A549 (cell line): ENCODE data around the gene PCED1B. TPM values are rescaled to one million over a fixed set of nuclear protein-coding genes. Genes with fewer than 3 reads are reported as not detected.

Experiments
- ATAC-seq, 2 experiments: fragments of 200-7000 bp in 1 of 2; fragments of >200 bp in 1 of 2; cut with Nextera tagmentation in 1 of 2; cut with Tn5 transposase in 1 of 2; 3 replicates each; pipeline versions ENCODE4 v1.8.0 to v1.9.1; 2018 to 2020; ENCODE audit warnings: mild to moderate bottlenecking in 1 of 2, moderate library complexity in 1 of 2
- CTCF ChIA-PET: fragments of 300-600 bp; sonication (Branson Sonifier 250); formaldehyde crosslinking; extraction: SDS; loops from one replicate; lab custom pipeline; 2021; ENCODE audit warnings: antibody characterized with exemption, inconsistent platforms; lab: Yijun Ruan, JAX
- POLR2A ChIA-PET: fragments of 350-600 bp; formaldehyde crosslinking; extraction: SDS; loops from one replicate; lab custom pipeline; 2021; ENCODE audit warnings: antibody characterized with exemption, inconsistent platforms; lab: Yijun Ruan, JAX
- DNase-seq, 2 experiments: peaks; one replicate each; pipeline versions ENCODE4 v3.0.0 to v3.0.0-alpha.2; 2011 to 2016; ENCODE audit warnings: low read depth in 1 of 2, low spot score in 1 of 2
- FAIRE-seq: peaks from 2 replicates; lab custom pipeline; 2011; peaks lifted over from hg19 to GRCh38; lab: Jason Lieb, UNC
- H3K27ac ChIP-seq, 2 experiments: fragments of >200 bp; sonication (Bioruptor Twin); formaldehyde crosslinking; 3 replicates each; pipeline ENCODE4 v1.5.1; 2016 to 2017
- H3K4me1 ChIP-seq: fragments of >200 bp; sonication (Bioruptor Twin); formaldehyde crosslinking; 3 replicates; pipeline ENCODE4 v1.6.1; 2016
- H3K4me2 ChIP-seq: fragments of >200 bp; sonication (Bioruptor Twin); formaldehyde crosslinking; 3 replicates; pipeline ENCODE4 v1.6.1; 2016
- H3K4me3 ChIP-seq: fragments of >200 bp; sonication (Bioruptor Twin); formaldehyde crosslinking; 3 replicates; pipeline ENCODE4 v1.5.1; 2016
- H3K9me3 ChIP-seq: fragments of >200 bp; sonication (Bioruptor Twin); formaldehyde crosslinking; 3 replicates; pipeline ENCODE4 v1.6.1; 2016
- ATOH8 ChIP-seq: fragments of 250-450 bp; sonication (Bioruptor Pico); IDR thresholded peaks from 2 replicates; pipeline ENCODE4 v1.5.0; 2020; ENCODE audit warnings: low read depth, mild to moderate bottlenecking, moderate library complexity
- BCL3 ChIP-seq: fragments of >200 bp; sonication (Bioruptor Twin); formaldehyde crosslinking; IDR thresholded peaks from 3 replicates; pipeline ENCODE4 v1.6.1; 2016
- BHLHE40 ChIP-seq: IDR thresholded peaks from 2 replicates; pipeline ENCODE4 v1.6.1; 2012; ENCODE audit warnings: low read depth, low read length, inconsistent platforms
- CEBPB ChIP-seq, 2 experiments: fragments of >200 bp in 1 of 2; sonication (Bioruptor Twin) in 1 of 2; formaldehyde crosslinking in 1 of 2; IDR thresholded peaks; 2 replicates each; pipeline ENCODE4 v1.6.1; 2012 to 2016
- CHD2 ChIP-seq: fragments of 150-350 bp; IDR thresholded peaks from 2 replicates; pipeline ENCODE4 v1.6.1; 2014; ENCODE audit warnings: low read length; ENCODE audit not compliant: partially characterized antibody
- CHD4 ChIP-seq: fragments of 200-600 bp; sonication (generic); IDR thresholded peaks from 2 replicates; pipeline ENCODE4 v1.6.1; 2016; ENCODE audit warnings: antibody characterized with exemption, mild to moderate bottlenecking, borderline replicate concordance
- CTCF ChIP-seq: fragments of >200 bp; sonication (Bioruptor Twin); formaldehyde crosslinking; IDR thresholded peaks from 3 replicates; pipeline ENCODE4 v1.5.1; 2016
- E2F6 ChIP-seq: IDR thresholded peaks from 2 replicates; pipeline ENCODE4 v1.6.1; 2012; ENCODE audit warnings: low read depth, borderline replicate concordance
- EHF ChIP-seq: fragments of 250-450 bp; sonication (Bioruptor Pico); IDR thresholded peaks from 2 replicates; pipeline ENCODE4 v1.5.0; 2020; ENCODE audit warnings: mild to moderate bottlenecking
- ELK1 ChIP-seq: fragments of 150-350 bp; IDR thresholded peaks from 2 replicates; pipeline ENCODE4 v1.6.1; 2014; ENCODE audit warnings: low read depth, mild to moderate bottlenecking, low read length
- EP300 ChIP-seq, 2 experiments: fragments of >200 bp; sonication (Bioruptor Twin); formaldehyde crosslinking; IDR thresholded peaks; 2 replicates in 1 of 2; 3 replicates in 1 of 2; pipeline ENCODE4 v1.6.1; 2016 to 2017
- FOSB ChIP-seq: fragments of 250-450 bp; sonication (Bioruptor Pico); IDR thresholded peaks from 2 replicates; pipeline ENCODE4 v1.5.0; 2020; ENCODE audit warnings: mild to moderate bottlenecking, moderate library complexity
- FOSL2 ChIP-seq, 2 experiments: fragments of 450-650 bp in 1 of 2; fragments of >200 bp in 1 of 2; sonication (Bioruptor Twin) in 1 of 2; formaldehyde crosslinking; IDR thresholded peaks; 2 replicates each; pipeline versions ENCODE4 v1.5.0 to v1.6.1; 2016 to 2020; ENCODE audit warnings: mild to moderate bottlenecking in 1 of 2, moderate library complexity in 1 of 2
- HES2 ChIP-seq: fragments of >200 bp; sonication (Bioruptor Twin); formaldehyde crosslinking; IDR thresholded peaks from 2 replicates; pipeline ENCODE4 v1.6.1; 2016
- HEYL ChIP-seq: fragments of 250-450 bp; sonication (Bioruptor Pico); IDR thresholded peaks from 2 replicates; pipeline ENCODE4 v1.8.0; 2021; ENCODE audit warnings: mild to moderate bottlenecking, moderate library complexity
- HMGXB4 ChIP-seq: fragments of 250-450 bp; sonication (Bioruptor Pico); IDR thresholded peaks from 2 replicates; pipeline ENCODE4 v1.5.0; 2021; ENCODE audit warnings: mild to moderate bottlenecking, moderate library complexity, borderline replicate concordance
- JUN ChIP-seq, 2 experiments: fragments of >200 bp; sonication (Bioruptor Twin); formaldehyde crosslinking; IDR thresholded peaks; 2 replicates in 1 of 2; 3 replicates in 1 of 2; pipeline ENCODE4 v1.6.1; 2016 to 2017
- JUNB ChIP-seq: fragments of >200 bp; sonication (Bioruptor Twin); formaldehyde crosslinking; IDR thresholded peaks from 2 replicates; pipeline ENCODE4 v1.6.1; 2016
- KDM1A ChIP-seq: fragments of 200-600 bp; sonication (generic); IDR thresholded peaks from 2 replicates; pipeline ENCODE4 v1.6.1; 2016; ENCODE audit warnings: low read depth, mild to moderate bottlenecking
- MYC ChIP-seq: IDR thresholded peaks from 2 replicates; pipeline ENCODE4 v1.6.1; 2012; ENCODE audit warnings: mild to moderate bottlenecking, inconsistent platforms, low read length, improper control_type of control experiment, borderline replicate concordance
- POLR2A ChIP-seq: IDR thresholded peaks from 2 replicates; pipeline ENCODE4 v1.6.1; 2012; ENCODE audit warnings: mild to moderate bottlenecking, low read length
- RARB ChIP-seq: fragments of 250-450 bp; sonication (Bioruptor Pico); IDR thresholded peaks from 2 replicates; pipeline ENCODE4 v1.8.0; 2021; ENCODE audit warnings: mild to moderate bottlenecking, moderate library complexity
- RCOR1 ChIP-seq: fragments of 150-350 bp; IDR thresholded peaks from 2 replicates; pipeline ENCODE4 v1.6.1; 2014; ENCODE audit warnings: antibody characterized with exemption, low read length, low read depth
- TP53 ChIP-seq: fragments of 250-450 bp; sonication (Bioruptor Pico); IDR thresholded peaks from 2 replicates; pipeline ENCODE4 v1.5.0; 2021; ENCODE audit warnings: mild to moderate bottlenecking, moderate library complexity
- USF2 ChIP-seq: fragments of 450-650 bp; IDR thresholded peaks from 2 replicates; pipeline ENCODE4 v1.6.1; 2014; ENCODE audit warnings: antibody characterized with exemption
- ZNF302 ChIP-seq: fragments of 250-450 bp; sonication (Bioruptor Pico); IDR thresholded peaks from 2 replicates; pipeline ENCODE4 v1.9.0; 2021; ENCODE audit warnings: inconsistent platforms, mild to moderate bottlenecking, moderate library complexity
- WGBS: methylation state at CpG from one replicate; pipeline ENCODE4 v1.1.6; 2017; ENCODE audit errors: missing lambda C conversion rate; 5-methylcytosine and 5-hydroxymethylcytosine counted together
- polyA plus RNA-seq, 4 experiments: library from polyadenylated mRNA; depleted of rRNA in 3 of 4; stranded (reverse); fragments of >200 nt; fragmentation: RNase III in 1 of 4; extraction: RNeasy Plus Mini Kit Qiagen cat#74134 plus additional on column Dnase treatment in 1 of 4; gene quantifications; 2 replicates in 3 of 4; 3 replicates in 1 of 4; pipeline ENCODE4 v1.2.3, GENCODE V29; 2011 to 2017

Gene PCED1B
- polyA plus RNA-seq, 2 of the 4 experiments (the other 2 are of a cell fraction), result 74.6 to 108 TPM

GRCh38 chr12:47071241-47071852, 8.1 kb upstream of the PCED1B start (continued):
- TF ChIP-seq HMGXB4 (CRISPR knock-in tag) (no peak), MYC (no peak), CEBPB (IDR thresholded peaks at IDR 0.05) (no peak), HES2 (no peak)

GRCh38 chr12:47073951-47074350, 5.5 kb upstream of the PCED1B start:
- DNase-seq (peak in 1 of 2 experiments; percentile 42), ATAC-seq (no peak; a peak in 2 of 6 replicates), FAIRE-seq (peak; percentile 54)
- Histone ChIP-seq H3K27ac (peak overlapping the region; percentile 72 to 97), H3K9me3 (no peaks in the 10 kb centered on the region), H3K4me3 (no peak overlapping the region), H3K4me1 (peaks cover 66% of the 10 kb centered on the region), H3K4me2 (peak overlapping the region; percentile 89)
- CTCF ChIA-PET, result interaction anchor here (2.0 to 2.7 kb wide), 2 partner anchors 42 to 199 kb away, joined by 4 to 11 read pairs; no protein-coding TSS in a partner anchor
- POLR2A ChIA-PET, result interaction anchor here (0.6 to 5.1 kb wide), 8 partner anchors 10 to 563 kb away, joined by 3 to 36 read pairs (median 4); no protein-coding TSS in a partner anchor
- WGBS, result 52% methylated on average over 3 of the region's 3 CpGs
- TF ChIP-seq E2F6, result no peak
- TF ChIP-seq CHD4, result no peak
- TF ChIP-seq JUNB, result no peak
- TF ChIP-seq JUN (IDR thresholded peaks at IDR 0.05), result 0 out of 5 replicates have a peak, but pooled peaks of 1 of the 2 experiments have one; percentile 26
- no peak for TF ChIP-seq EHF (CRISPR knock-in tag)
- no peak for TF ChIP-seq EP300 (IDR thresholded peaks at IDR 0.05)
- no peak for TF ChIP-seq HEYL
- no peak for TF ChIP-seq ATOH8 (CRISPR knock-in tag)
- no peak for TF ChIP-seq FOSL2 (IDR thresholded peaks at IDR 0.05)
- TF ChIP-seq FOSL2 (CRISPR knock-in tag; IDR thresholded peaks at IDR 0.05), result no peak
- TF ChIP-seq RARB (CRISPR knock-in tag), result peak; percentile 55; the same call in 1 of the 2 replicates
- peak; percentile 57; the same call in 1 of the 2 replicates for TF ChIP-seq TP53 (CRISPR knock-in tag)
- no peak for TF ChIP-seq ZNF302
- TF ChIP-seq FOSB (CRISPR knock-in tag), result no peak; the same call in 1 of the 2 replicates
- TF ChIP-seq ELK1, result no peak
- TF ChIP-seq CTCF, result no peak
- TF ChIP-seq BHLHE40, result no peak
- no peak for TF ChIP-seq KDM1A
- TF ChIP-seq USF2, result no peak
- no peak for TF ChIP-seq BCL3
- no peak for TF ChIP-seq RCOR1
- TF ChIP-seq CHD2, result no peak
- no peak for TF ChIP-seq POLR2A
- TF ChIP-seq HMGXB4 (CRISPR knock-in tag), result no peak
